Measurements from ENCODE around the gene DLX3. TPM values are rescaled to one million over a fixed set of nuclear protein-coding genes. Genes with fewer than 3 reads are reported as not detected.

Gene DLX3
- total RNA-seq, 1 donor from 2014 or later: 0.04 TPM

- Histone ChIP-seq H3K27ac (no peak overlapping the region), H3F3A (ENCODE audit: low read depth) (no peaks in the 10 kb centered on the region), H2AFZ (replicated peaks) (peak overlapping the region; percentile 9), H3K4me2 (no peak overlapping the region), H3K27me3 (no peaks in the 10 kb centered on the region), H3K79me2 (ENCODE audit: low read depth) (no peaks in the 10 kb centered on the region), H3K9me3 (ENCODE audit: low read depth) (no peaks in the 10 kb centered on the region), H3K4me3 (no peak overlapping the region), H3K36me3 (no peaks in the 10 kb centered on the region), H4K20me1 (ENCODE audit: low read depth) (no peaks in the 10 kb centered on the region), H3K9ac (no peak overlapping the region), H3K4me1 (peaks cover 15% of the 10 kb centered on the region)
- peaks cover 5% of the 10 kb centered on the region for H3K27me3 Mint-ChIP-seq (ENCODE audit: insufficient read depth, low read depth)
- TF ChIP-seq EZH2phosphoT487 (IDR thresholded peaks at IDR 0.05) (no peak), CTCF (IDR thresholded peaks at IDR 0.05) (no peak), EZH2 (IDR thresholded peaks at IDR 0.05) (no peak)
- H3K36me3 Mint-ChIP-seq: no peaks in the 10 kb centered on the region
- peaks cover 2% of the 10 kb centered on the region for H3K9me3 Mint-ChIP-seq
- peaks cover 10% of the 10 kb centered on the region for H3K4me1 Mint-ChIP-seq
- H3K4me3 Mint-ChIP-seq: no peak overlapping the region
- no peak overlapping the region for H3K27ac Mint-ChIP-seq
- DNase-seq (ENCODE audit: low spot score): no peak
Measured at GRCh38 chr17:50037321-50038107, 42.5 kb upstream of the DLX3 start.

GRCh38 chr17:50036455-50037261, 41.6 kb upstream of the DLX3 start:
- H3K27ac ChIP-seq: no peak overlapping the region
- Mint-ChIP-seq H3K27me3 (ENCODE audit: insufficient read depth, low read depth) (peaks cover 5% of the 10 kb centered on the region), H3K27ac (peak overlapping the region; percentile 70), H3K4me1 (peaks cover 10% of the 10 kb centered on the region), H3K36me3 (no peaks in the 10 kb centered on the region), H3K9me3 (no peaks in the 10 kb centered on the region), H3K4me3 (no peak overlapping the region)
- H3K9ac ChIP-seq: no peak overlapping the region
- H3F3A ChIP-seq (ENCODE audit: low read depth): no peaks in the 10 kb centered on the region
- no peaks in the 10 kb centered on the region for H3K9me3 ChIP-seq (ENCODE audit: low read depth)
- H3K4me3 ChIP-seq: no peak overlapping the region
- H3K4me2 ChIP-seq: peak overlapping the region; percentile 35
- H3K79me2 ChIP-seq (ENCODE audit: low read depth): no peaks in the 10 kb centered on the region
- H3K36me3 ChIP-seq: no peaks in the 10 kb centered on the region
- peaks cover 15% of the 10 kb centered on the region for H3K4me1 ChIP-seq
- DNase-seq (ENCODE audit: low spot score): no peak
- H2AFZ ChIP-seq (replicated peaks): peak overlapping the region; percentile 9
- no peak for TF ChIP-seq CTCF (IDR thresholded peaks at IDR 0.05)
- TF ChIP-seq EZH2phosphoT487 (IDR thresholded peaks at IDR 0.05): no peak
- TF ChIP-seq EZH2 (IDR thresholded peaks at IDR 0.05): no peak
- H4K20me1 ChIP-seq (ENCODE audit: low read depth): no peaks in the 10 kb centered on the region
- H3K27me3 ChIP-seq: no peaks in the 10 kb centered on the region

GRCh38 chr17:50035945-50036344, 40.9 kb upstream of the DLX3 start:
- H3K27ac Mint-ChIP-seq: no peak overlapping the region
- Histone ChIP-seq H2AFZ (replicated peaks) (peak overlapping the region; percentile 9), H3K4me3 (no peak overlapping the region), H3K4me1 (peaks cover 15% of the 10 kb centered on the region), H3K27me3 (no peaks in the 10 kb centered on the region), H3K36me3 (no peaks in the 10 kb centered on the region), H4K20me1 (ENCODE audit: low read depth) (no peaks in the 10 kb centered on the region), H3K9me3 (ENCODE audit: low read depth) (no peaks in the 10 kb centered on the region), H3K27ac (no peak overlapping the region), H3F3A (ENCODE audit: low read depth) (no peaks in the 10 kb centered on the region), H3K4me2 (no peak overlapping the region), H3K79me2 (ENCODE audit: low read depth) (no peaks in the 10 kb centered on the region), H3K9ac (no peak overlapping the region)
- no peaks in the 10 kb centered on the region for H3K36me3 Mint-ChIP-seq
- H3K4me3 Mint-ChIP-seq: no peak overlapping the region
- H3K27me3 Mint-ChIP-seq (ENCODE audit: insufficient read depth, low read depth): peaks cover 5% of the 10 kb centered on the region
- DNase-seq (ENCODE audit: low spot score): no peak
- no peaks in the 10 kb centered on the region for H3K9me3 Mint-ChIP-seq
- peaks cover 10% of the 10 kb centered on the region for H3K4me1 Mint-ChIP-seq
- no peak for TF ChIP-seq EZH2phosphoT487 (IDR thresholded peaks at IDR 0.05)
- TF ChIP-seq CTCF (IDR thresholded peaks at IDR 0.05): no peak
- no peak for TF ChIP-seq EZH2 (IDR thresholded peaks at IDR 0.05)

All from neural progenitor cell (in vitro differentiated cells).